CD4-positive, alpha-beta T cell treated with Interleukin-17A for 4 hours (primary cell): Measurements from ENCODE around the gene C19orf85.

ENCODE experiments used
- DNase-seq: peaks from one replicate; pipeline ENCODE4 v3.0.0-alpha.2; 2020; ENCODE audit warnings: mixed read lengths

Gene C19orf85

DNA sequence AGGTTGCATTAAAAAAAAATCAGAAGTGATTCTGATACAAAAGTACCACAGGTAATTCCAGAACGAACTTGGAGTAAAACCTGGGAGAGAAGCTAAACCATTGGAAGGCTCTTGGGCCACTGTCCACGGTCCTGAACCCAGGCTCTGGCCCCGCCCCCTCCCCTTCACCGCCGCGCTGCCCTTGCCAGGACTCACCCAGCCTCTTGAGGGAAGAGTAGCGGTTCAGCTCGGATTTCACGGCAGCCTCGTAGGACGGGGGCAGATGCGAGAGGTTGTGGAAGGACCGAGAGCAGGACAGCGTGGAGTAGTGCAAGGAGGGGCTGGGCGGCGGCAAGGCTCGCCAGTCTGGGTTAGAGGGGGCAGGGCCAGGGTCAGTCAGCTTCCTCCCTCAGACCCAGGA is 27.1 kb downstream of the C19orf85 start:
- peak; percentile 36 for DNase-seq

DNA sequence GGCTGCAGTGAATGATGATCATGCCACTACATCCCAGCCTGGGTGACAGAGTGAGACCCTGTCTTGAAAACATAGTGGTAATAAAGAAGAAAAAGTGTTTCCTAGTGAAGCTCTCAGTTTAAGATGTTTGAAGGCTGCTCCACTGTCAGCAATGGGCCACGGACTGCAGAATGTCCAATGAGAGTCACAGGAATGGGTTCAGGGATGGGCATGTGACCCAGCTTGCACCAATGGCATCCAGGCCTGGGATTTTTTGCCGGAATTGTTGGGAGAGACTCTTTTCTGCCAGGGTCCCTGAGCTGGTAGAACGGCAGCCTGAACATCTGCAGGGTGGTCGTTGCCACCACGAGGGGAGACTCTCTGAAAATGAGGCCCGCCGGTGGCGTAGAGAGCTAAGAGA is 27.7 kb downstream of the C19orf85 start:
- DNase-seq, result no peak

DNA sequence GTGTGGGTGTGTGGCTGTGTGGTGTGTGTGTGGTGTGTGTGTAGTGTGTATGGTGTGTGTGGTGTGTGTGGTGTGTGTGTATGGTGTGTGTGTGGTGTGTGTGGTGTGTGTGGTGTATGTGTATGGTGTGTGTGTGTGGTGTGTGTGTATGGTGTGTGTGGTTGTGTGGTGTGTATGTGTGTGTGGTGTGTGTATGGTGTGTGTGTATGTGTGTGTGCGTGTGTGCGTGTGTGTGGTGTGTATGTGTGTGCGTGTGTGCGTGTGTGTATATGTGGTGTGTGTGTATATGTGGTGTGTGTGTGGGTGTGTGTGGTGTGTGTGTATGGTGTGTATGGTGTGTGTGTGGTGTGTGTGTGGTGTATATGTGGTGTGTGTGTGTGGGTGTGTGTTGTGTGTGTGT is 29.5 kb downstream of the C19orf85 start:
- no peak for DNase-seq

DNA sequence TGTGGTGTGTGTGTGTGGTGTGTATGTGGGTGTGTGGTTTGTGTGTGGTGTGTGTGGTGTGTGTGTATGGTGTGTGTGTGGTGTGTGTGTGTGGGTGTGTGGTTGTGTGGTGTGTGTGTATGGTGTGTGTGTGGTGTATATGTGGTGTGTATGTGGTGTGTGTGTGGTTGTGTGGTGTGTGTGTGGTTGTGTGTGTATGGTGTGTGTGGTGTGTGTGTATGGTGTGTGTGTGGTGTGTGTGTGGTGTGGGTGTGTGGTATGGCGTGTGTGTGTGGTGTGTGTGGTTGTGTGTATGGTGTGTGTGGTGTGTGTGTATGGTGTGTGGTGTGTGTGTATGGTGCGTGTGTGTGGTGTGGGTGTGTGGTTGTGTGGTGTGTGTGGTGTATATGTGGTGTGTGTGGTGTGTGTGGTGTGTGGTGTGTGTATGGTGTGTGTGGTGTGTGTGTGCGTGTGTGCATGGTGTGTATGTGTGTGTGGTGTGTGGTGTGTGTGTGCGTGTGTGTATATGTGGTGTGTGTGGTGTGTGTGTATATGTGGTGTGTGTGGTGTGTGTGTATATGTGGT is 30.1 kb downstream of the C19orf85 start:
- no peak for DNase-seq

DNA sequence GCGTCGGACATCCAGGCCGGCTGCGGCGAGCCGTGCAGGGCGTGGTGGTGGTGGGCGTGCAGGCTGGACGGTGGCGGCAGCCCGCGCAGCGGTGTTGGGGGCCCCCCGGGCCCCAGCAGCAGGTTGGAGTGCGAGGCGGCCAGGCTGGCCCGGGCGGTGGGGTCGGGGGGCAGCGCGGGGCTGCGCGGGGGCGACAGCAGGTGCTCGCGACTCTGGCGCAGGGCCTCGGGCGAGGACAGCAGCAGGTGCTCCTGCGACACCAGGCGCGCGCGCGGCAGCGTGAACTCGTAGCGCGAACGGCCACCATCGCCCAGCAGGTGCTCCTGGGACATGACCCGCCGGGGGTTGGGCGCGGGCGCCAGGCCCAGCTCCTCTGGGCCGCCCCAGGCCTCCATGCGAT is 31.3 kb downstream of the C19orf85 start:
- no peak for DNase-seq

DNA sequence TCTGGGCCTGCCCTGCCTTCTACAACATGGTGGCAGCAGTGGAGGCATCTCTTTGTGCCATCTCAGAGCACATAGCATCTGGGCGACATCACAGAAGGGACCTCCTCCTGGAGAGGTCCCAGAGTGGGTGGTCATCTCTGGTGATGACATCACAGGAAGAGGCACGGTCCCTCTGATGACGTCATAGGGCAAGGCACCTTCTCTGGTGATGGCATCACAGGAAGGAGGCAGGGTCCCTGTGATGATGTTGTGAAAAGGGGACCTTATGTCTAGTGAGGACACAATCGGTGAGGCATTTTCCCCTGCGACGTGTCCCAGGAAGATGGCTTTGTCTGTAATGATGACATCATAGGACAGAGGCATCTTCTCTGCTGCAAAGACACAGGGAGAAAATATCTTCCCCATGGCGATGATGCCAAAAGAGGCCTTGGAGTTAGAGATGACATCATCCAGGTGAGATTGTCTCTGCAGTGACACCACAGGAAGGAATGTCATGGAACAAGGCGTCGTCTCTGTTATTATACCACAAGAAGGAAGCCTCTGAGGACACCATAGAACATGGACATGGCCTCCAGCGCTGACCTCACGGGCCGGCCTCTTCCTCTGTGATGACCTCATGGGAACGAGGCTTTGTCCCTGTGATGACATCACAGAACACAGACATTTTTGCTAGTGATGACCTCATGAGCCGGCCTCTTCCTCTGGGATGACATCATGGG is 32.2 kb downstream of the C19orf85 start:
- no peak for DNase-seq

DNA sequence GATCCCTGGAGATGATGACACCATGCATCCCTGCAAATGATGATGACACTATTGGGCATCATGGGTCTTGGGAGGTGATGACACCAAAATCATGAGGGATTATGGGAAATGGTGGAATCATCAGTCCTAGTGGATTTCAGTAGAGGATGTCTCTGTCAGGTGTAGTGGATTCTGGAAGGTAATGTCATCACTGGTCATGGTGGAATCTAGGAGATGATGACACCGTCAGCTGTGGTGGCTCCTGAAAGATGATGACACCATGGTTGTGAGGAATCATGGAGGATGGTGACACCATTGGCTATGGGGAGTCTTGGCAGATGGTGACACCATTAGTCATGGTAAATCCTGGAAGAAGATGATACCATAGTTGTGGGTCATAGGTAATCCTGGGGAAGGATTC is 33.4 kb downstream of the C19orf85 start:
- no peak for DNase-seq

DNA sequence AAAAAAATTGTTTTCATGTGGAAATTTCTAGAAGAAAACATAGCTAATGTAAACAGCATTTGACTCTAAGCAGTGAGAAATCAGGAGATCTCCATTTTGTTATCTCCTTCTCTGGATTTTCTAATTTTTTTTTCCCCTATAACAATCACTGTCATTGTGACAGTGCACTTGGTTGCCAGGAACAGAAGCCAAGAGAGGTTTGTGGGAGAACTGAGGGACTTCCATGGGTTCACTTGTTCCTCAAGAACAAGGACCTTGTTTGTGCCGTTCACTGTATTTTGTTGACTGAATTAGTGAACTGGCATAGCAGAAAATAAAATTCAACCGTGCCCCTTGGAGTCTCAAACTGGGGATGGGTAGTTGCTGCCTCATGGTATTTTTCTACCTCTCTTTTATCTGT is 38.5 kb downstream of the C19orf85 start:
- no peak for DNase-seq

DNA sequence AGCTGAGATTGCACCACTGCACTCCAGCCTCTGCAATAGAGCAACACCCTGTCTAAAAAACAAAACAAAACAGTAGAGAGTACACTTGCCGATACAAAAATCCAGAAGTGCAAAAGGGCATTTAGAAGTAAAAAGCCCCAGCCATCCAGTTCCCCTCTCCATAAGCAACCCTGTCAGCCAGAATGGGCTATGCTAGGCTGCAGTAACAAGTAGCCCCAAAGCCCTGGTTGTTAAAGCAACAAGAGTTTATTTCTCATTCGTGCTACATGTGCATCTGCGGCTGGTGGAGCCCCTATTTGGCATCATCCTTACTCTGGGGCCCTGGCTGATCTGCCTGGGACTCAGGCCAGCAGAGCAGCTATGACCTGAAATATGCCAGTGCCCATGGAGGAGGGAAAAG is 40.0 kb downstream of the C19orf85 start:
- DNase-seq, result no peak

DNA sequence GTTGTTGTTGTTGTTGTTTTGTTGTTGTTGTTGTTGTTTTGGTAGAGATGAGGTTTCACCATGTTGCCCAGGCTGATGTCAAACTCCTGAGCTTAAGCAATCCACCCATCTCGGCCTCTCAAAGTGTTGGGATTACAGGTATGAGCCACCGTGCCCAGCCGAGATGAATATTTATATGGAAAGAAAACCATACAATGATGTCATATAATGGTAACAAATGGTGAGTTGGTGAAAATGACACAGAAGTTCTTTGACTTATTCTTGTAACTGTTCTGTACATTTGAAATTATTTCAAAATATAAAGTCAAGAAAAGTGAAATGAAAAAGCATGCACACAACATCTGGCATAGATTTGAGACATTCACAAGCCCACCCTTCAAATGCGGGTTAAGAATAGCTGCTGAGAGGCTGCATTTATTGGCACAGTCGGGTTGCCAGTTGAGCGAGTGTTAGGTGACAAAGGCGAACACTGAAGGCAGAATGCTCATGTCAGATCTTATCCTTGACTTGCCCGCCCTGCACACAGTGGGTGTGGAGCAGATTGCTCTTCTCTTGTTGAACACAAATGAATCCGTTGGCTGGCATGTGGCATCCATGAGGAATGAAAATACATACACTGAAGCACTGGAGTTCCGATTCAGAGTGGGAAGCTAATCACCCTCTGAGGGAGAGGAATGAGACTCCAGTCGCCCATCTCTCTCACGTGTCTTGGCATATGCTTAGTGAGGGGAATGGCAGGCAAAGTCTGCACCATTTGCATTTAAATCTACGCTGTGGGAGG is 41.1 kb downstream of the C19orf85 start:
- no peak for DNase-seq

DNA sequence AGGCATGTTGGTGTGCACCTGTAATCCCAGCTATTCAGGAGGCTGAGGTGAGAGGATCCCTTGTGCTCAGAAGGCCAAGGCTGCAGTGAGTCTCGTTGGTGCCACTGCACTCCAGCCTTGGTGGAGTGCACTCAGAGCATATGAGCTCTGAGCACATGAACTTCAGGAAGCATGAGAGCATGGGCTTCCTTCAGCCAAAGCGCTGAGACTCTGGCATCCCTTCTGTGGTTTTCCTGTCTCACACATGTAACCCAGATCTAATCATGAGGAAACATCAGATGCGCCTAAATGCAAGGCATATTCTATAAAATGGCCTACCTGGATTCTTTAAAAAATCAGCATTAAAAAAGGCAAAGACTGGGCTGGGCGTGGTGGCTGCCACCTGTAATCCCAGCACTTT is 43.3 kb downstream of the C19orf85 start:
- peak; percentile 68 for DNase-seq

DNA sequence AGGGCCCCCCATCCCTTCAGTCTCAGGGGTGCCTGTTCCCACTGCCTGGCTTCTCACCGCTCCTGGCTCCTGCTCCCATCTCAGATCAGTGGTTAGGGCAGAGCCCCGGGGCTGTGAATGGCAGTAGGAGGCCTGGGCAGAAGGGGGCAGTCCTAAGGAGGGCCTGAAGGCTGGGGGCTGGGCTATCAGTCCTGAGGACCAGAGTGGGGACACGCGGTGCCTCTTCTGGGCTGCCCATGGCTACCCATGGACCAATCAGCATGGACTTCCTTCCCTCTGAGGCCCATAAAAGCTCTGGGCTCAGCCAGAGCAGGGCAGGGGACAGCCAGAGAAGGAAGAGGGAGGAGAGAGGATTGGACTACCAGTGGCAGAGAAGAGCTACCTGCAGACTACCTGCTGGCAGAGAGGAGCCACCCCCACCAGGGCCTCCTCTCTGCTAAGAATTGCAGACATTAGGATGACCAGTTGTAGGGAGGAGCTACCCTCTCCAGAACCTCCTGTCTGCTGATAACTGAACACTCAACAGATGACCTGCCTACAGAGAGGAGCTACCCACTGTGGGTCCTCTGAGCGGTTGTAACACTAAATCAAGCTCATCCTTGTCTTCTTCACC is 44.8 kb downstream of the C19orf85 start:
- DNase-seq, result no peak

DNA sequence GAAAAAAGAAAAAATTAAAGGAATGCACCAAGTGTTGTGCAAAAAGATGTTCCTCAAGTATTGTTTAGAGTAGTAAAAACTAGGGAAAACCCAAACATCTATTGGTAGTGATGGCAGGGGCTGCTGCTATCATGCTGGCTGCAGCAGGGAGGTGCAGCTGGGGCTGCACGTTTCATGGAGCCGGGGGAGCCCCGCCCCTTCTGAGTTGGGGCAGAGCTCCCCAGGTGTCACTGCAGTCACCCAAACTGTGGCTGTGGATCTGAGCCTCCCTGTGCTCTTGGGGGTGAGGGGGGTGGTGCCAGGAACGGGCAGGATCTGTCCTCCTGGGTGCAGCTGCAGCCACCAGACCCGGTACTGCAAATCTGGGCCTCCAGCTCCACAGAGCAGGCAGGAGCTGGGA is 45.4 kb downstream of the C19orf85 start:
- DNase-seq, result no peak

DNA sequence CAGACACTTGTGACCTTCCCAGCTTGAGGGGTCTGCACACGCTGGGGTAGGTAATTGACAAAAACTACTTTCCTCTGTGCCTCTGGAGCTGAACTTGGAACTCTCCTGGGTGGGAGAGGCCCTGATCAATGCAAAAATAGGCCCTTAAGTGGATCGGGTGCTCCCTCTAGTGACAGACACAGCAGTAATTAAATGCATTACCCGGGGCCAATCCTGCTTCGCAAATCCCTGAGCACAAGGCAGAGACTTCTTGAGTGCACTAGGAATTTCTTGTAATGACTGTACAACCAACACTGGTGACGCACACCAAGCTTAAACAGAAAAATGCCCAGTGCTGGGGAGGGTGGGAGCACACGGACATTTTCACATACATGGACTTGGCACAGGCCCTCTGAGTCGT is 46.4 kb downstream of the C19orf85 start:
- DNase-seq, result peak; percentile 72
